ENCODE measurements around the gene ZNF598.

Gene ZNF598

GRCh38 chr16:1983544-1984346 is 25.9 kb downstream of the ZNF598 start, which contains the start of gene GFER:
TSS of gene GFER (plus strand) at chr16:1984193. CDS start at chr16:1984219, 26 bp downstream.
- in situ Hi-C loops (cut with HindIII; ENCODE audit: low pct_ligation_motif_present, low pct_unique_long_range_greater_than_20kb, low sequenced_read_pairs) = no loop called here
- DNase-seq = peak; percentile 97

GRCh38 chr16:1982991-1983543 is 26.6 kb downstream of the ZNF598 start:
- DNase-seq = no peak
- in situ Hi-C loops (cut with HindIII; ENCODE audit: low pct_ligation_motif_present, low pct_unique_long_range_greater_than_20kb, low sequenced_read_pairs) = no loop called here

DNA sequence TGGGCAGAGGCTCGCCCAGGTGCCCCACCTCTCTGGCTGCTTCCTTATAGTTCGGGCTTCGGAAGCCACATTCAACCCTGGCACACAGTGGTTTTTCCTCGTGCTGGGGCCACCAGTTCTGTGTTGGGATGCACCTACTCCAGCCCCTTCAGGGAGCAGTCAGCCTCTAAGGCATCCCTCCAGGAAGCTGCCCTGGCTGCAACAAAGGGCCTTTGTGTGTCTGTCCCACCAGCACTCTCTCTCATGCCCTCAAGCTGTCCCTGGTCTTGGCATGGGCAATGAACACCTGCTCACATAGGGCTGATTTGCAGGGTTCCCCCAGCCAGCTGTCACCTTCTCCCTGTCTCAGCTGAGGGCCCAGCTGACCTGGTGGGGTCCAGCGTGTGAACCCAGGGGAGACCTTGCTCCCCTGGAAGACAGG is 27.6 kb downstream of the ZNF598 start:
- in situ Hi-C loops (cut with HindIII; ENCODE audit: low pct_ligation_motif_present, low pct_unique_long_range_greater_than_20kb, low sequenced_read_pairs) = no loop called here
- no peak for DNase-seq

- in situ Hi-C loops (cut with HindIII; ENCODE audit: low pct_ligation_motif_present, low pct_unique_long_range_greater_than_20kb, low sequenced_read_pairs) = no loop called here
- DNase-seq = no peak
These were observed 28.2 kb downstream of the ZNF598 start, which contains the start of gene NOXO1 for GRCh38 chr16:1981398-1981836. TSS of gene NOXO1 (minus strand) at chr16:1981469. CDS start at chr16:1981179, 290 bp downstream.

GRCh38 chr16:1980770-1981087 is 28.9 kb downstream of the ZNF598 start:
- in situ Hi-C loops (cut with HindIII; ENCODE audit: low pct_ligation_motif_present, low pct_unique_long_range_greater_than_20kb, low sequenced_read_pairs) = no loop called here
- no peak for DNase-seq

DNA sequence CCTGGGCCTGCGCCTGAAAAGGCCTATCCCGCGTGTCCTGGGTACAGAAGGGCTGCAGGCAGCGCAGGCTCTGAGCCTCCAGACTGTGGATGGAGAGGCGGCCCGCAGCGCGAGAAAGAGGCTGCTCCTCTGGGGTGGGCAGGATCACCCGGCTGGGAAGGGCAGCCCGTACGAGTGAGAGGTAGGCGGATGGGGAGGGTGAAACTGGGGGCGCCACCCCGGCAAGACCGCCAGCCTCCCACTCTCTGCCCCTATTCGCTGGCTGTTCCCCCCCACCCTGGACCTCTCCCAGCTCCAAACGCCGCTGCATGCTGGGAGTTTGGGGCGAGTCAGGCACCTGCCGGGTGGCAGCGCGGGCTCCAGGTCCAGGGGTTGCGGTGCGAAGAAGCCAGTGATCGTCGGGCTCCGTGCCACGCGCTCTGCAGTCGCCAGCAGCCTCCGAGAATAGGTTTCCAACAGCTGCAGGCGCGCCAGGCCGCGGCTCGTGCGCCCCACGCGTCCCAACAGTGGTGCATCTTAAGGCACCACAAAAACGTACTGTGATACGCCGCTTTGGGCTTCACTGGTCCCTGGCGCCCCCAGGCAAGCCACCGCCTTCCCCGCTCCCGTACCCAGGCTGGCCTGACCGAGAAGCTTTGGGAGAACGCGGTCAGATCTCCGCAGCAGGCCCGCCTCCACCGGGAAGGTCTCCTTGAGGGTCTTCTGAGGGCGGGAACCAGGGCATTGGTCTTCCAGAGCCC is 29.4 kb downstream of the ZNF598 start:
- in situ Hi-C loops (cut with HindIII; ENCODE audit: low pct_ligation_motif_present, low pct_unique_long_range_greater_than_20kb, low sequenced_read_pairs) = no loop called here
- no peak for DNase-seq

- no peak for DNase-seq
- in situ Hi-C loops (cut with HindIII; ENCODE audit: low pct_ligation_motif_present, low pct_unique_long_range_greater_than_20kb, low sequenced_read_pairs) = no loop called here
These were observed 30.2 kb downstream of the ZNF598 start for GRCh38 chr16:1979271-1980029.

GRCh38 chr16:1978476-1979120 is 31.0 kb downstream of the ZNF598 start:
- in situ Hi-C loops (cut with HindIII; ENCODE audit: low pct_ligation_motif_present, low pct_unique_long_range_greater_than_20kb, low sequenced_read_pairs) = no loop called here
- DNase-seq = no peak

GRCh38 chr16:1977875-1978268 is 31.7 kb downstream of the ZNF598 start:
- no peak for DNase-seq
- in situ Hi-C loops (cut with HindIII; ENCODE audit: low pct_ligation_motif_present, low pct_unique_long_range_greater_than_20kb, low sequenced_read_pairs) = no loop called here

DNA sequence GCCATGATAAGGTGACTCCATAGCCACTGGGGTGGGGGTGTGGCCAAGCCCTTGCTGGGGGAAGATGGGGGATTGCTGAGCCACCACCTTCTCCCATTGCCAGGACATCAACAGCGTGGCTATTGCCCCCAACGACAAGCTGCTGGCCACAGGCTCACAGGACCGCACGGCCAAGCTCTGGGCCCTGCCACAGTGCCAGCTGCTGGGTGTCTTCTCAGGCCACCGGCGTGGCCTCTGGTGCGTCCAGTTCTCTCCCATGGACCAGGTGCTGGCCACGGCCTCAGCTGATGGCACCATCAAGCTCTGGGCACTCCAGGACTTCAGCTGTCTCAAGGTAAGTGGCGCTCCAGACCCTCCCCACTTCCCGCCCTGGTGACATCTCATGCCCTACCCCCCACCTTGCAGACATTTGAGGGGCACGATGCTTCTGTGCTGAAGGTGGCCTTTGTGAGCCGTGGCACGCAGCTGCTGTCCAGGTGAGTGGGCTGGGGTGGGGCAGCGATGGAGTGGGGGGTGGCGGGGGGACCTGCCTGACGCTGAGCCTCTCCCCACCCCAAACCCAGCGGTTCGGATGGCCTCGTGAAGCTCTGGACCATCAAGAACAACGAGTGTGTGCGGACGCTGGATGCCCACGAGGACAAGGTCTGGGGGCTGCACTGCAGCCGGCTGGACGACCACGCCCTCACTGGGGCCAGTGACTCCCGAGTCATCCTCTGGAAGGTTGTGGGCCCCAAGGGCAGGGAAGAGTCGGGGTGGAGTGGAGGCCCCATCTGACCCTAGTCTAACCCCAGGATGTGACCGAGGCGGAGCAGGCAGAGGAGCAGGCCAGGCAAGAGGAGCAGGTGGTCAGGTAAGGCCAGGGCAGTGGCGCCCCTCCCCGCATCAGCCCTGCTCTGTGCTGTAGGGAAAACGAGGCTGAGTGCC is 32.4 kb downstream of the ZNF598 start:
- in situ Hi-C loops (cut with HindIII; ENCODE audit: low pct_ligation_motif_present, low pct_unique_long_range_greater_than_20kb, low sequenced_read_pairs) = no loop called here

GRCh38 chr16:1976216-1976520 is 33.5 kb downstream of the ZNF598 start:
- in situ Hi-C loops (cut with HindIII; ENCODE audit: low pct_ligation_motif_present, low pct_unique_long_range_greater_than_20kb, low sequenced_read_pairs) = no loop called here
- no peak for DNase-seq

More for the DNA sequence above, 32.4 kb downstream of the ZNF598 start:
- no peak for DNase-seq

DNA sequence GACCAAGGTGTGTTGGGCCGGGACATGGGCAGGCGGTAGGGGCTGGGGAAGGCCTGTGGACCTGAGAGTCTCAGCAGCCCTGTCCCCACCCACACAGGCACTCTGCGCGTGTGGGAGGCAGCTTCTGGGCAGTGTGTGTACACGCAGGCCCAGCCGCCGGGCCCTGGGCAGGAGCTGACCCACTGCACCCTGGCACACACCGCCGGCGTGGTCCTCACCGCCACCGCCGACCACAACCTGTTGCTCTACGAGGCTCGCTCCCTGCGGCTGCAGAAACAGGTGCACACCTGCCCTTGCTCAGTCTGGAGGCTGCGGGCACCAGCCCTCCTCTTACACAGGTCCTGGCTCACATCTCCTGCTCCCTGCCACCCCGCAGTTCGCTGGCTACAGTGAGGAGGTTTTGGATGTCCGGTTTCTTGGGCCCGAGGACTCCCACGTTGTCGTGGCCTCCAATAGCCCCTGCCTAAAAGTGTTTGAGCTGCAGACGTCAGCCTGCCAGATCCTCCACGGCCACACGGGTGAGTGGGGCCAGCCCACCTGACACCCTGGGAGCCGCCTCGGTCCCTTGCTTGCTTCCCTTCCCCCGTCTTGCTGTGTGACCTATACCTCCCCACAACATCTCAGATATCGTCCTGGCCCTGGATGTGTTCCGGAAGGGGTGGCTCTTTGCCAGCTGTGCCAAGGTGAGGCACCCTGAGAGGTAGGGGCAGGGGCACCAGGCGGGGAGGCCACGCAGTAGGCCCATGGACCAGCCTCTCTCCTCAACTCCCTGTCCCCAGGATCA is 34.0 kb downstream of the ZNF598 start:
- no peak for DNase-seq

GRCh38 chr16:1974157-1975070 is 35.2 kb downstream of the ZNF598 start:
- in situ Hi-C loops (cut with HindIII; ENCODE audit: low pct_ligation_motif_present, low pct_unique_long_range_greater_than_20kb, low sequenced_read_pairs) = no loop called here
- no peak for DNase-seq

More for the DNA sequence above, 34.0 kb downstream of the ZNF598 start:
- in situ Hi-C loops (cut with HindIII; ENCODE audit: low pct_ligation_motif_present, low pct_unique_long_range_greater_than_20kb, low sequenced_read_pairs) = no loop called here

DNA sequence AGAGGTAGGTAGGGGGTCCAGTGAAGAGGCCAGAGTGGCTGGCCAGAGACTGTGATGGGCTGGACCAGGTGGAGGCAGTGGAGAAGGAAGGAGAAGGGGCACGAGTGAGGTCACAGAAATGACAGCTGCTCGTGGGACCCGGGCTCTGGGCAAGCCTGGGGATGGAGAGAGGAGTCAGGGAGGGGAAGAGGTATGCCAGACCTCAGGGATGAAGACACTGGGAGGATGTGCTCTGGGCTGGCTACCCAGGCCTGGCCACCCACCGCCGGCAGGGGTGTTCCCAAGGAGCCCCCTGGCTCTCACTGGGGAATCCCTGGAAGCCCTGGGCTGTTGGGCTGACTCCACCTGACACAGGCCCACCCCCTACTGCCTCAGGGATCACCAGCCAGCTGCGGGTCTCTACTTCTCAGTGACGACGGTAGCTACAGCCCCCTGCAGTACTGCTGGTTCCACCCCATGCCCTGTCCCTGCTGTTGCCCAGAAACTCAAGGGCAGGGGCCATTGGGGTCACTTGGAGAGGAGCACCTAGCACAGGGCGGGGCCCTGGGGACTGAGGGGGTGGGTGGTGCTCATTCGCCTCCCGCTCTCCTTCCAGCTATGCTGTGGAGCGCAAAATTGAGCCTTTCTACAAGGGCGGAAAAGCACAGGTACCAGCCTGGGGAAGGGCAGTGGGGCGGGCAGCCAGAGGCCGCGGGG is 36.0 kb downstream of the ZNF598 start:
- no peak for DNase-seq
- in situ Hi-C loops (cut with HindIII; ENCODE audit: low pct_ligation_motif_present, low pct_unique_long_range_greater_than_20kb, low sequenced_read_pairs) = no loop called here

- in situ Hi-C loops (cut with HindIII; ENCODE audit: low pct_ligation_motif_present, low pct_unique_long_range_greater_than_20kb, low sequenced_read_pairs) = no loop called here
- peak; percentile 55 for DNase-seq
These were observed 37.1 kb downstream of the ZNF598 start for GRCh38 chr16:1972490-1972877.
